ENCODE data around the gene MTRF1L.
"Not testable (repeated sequence)": the region's sequence is repeated elsewhere in the genome, so short reads cannot be mapped to it uniquely, and the experiment has no call there.

Gene MTRF1L

DNA sequence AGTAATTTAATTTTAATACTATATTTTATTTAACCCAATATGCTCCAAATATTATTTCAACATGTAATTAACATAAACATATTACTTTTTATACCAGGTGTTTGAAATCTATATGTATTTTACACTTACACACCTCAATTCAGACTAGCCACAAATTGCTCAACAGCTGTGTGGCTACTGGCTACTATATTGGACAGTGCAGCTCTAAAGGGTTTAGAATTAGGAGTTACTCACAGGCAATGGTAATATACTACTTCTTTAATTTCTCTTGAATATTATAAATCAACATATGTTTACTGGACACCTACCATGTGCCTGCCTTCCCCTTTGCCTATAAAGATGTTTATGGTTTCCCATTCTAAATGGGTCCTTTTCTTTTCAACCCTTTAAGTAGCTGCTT, 2.3 kb downstream of the MTRF1L start:
- Histone ChIP-seq H4K20me1 (ENCODE audit: insufficient read depth, low read length) (peaks cover 39% of the 10 kb centered on the region), H3K9ac (ENCODE audit: low read depth, low read length) (peak overlapping the region; percentile 73; the same call in 1 of the 2 replicates), H3K36me3 (ENCODE audit: insufficient read depth, low read length) (peaks cover 40% of the 10 kb centered on the region), H2AFZ (ENCODE audit: low read depth, low read length) (no peak overlapping the region), H3K4me2 (ENCODE audit: insufficient read depth, low read length) (peak overlapping the region; percentile 85), H3K4me3 (ENCODE audit: low read depth in 1 of 2, low read length in 2 of 2) (peak overlapping the region in 1 of 2 experiments; percentile 83; a peak in 2 of 4 replicates), H3K27me3 (ENCODE audit: insufficient read depth, low read length, poor library complexity) (no peaks in the 10 kb centered on the region), H3K9me3 (ENCODE audit: insufficient read depth, low read length, severe bottlenecking) (no peaks in the 10 kb centered on the region), H3K4me1 (ENCODE audit: insufficient read depth, low read length) (peaks cover 54% of the 10 kb centered on the region), H3K27ac (ENCODE audit: low read length) (no peak overlapping the region), H3K79me2 (ENCODE audit: insufficient read depth, low read length) (peaks cover 82% of the 10 kb centered on the region)
- no peak for ATAC-seq (ENCODE audit: insufficient read depth, low read depth)
- no peak for DNase-seq
- TF ChIP-seq, protein P1, sequence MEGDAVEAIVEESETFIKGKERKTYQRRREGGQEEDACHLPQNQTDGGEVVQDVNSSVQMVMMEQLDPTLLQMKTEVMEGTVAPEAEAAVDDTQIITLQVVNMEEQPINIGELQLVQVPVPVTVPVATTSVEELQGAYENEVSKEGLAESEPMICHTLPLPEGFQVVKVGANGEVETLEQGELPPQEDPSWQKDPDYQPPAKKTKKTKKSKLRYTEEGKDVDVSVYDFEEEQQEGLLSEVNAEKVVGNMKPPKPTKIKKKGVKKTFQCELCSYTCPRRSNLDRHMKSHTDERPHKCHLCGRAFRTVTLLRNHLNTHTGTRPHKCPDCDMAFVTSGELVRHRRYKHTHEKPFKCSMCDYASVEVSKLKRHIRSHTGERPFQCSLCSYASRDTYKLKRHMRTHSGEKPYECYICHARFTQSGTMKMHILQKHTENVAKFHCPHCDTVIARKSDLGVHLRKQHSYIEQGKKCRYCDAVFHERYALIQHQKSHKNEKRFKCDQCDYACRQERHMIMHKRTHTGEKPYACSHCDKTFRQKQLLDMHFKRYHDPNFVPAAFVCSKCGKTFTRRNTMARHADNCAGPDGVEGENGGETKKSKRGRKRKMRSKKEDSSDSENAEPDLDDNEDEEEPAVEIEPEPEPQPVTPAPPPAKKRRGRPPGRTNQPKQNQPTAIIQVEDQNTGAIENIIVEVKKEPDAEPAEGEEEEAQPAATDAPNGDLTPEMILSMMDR (IDR thresholded peaks at IDR 0.05; ENCODE audit: borderline replicate concordance, extremely low read depth, low read length, poor library complexity, severe bottlenecking) = no peak
- no peak for TF ChIP-seq EZH2 (IDR thresholded peaks at IDR 0.05; ENCODE audit: borderline replicate concordance, low read depth, low read length, severe bottlenecking)

DNA sequence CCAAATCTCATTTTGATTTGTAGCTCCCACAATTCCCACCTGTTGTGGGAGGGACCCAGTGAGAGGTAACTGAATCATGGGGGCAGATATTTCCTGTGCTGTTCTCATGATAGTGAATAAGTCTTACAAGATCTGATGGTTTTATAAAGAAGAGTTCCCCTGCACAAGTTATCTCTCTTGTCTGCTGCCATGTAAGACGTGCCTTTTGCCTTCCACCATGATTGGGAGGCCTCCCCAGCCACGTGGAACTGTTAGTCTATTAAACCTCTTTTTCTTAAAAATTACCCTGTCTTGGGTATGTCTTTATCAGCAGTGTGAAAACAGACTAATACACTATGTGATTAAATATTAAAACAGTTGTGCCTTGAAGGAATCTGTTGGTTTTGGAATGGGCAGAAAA, 3.0 kb downstream of the MTRF1L start:
- Histone ChIP-seq H3K4me2 (ENCODE audit: insufficient read depth, low read length) (peak overlapping the region; percentile 85; the same call in 1 of the 2 replicates), H3K4me3 (ENCODE audit: low read depth in 1 of 2, low read length in 2 of 2) (peak overlapping the region in 1 of 2 experiments; percentile 83; a peak in 1 of 4 replicates), H4K20me1 (ENCODE audit: insufficient read depth, low read length) (peaks cover 39% of the 10 kb centered on the region), H3K4me1 (ENCODE audit: insufficient read depth, low read length) (peaks cover 54% of the 10 kb centered on the region), H3K36me3 (ENCODE audit: insufficient read depth, low read length) (peaks cover 45% of the 10 kb centered on the region), H3K79me2 (ENCODE audit: insufficient read depth, low read length) (peaks cover 89% of the 10 kb centered on the region)
- not testable (repeated sequence) for ATAC-seq (ENCODE audit: insufficient read depth, low read depth); H3K9me3 ChIP-seq (ENCODE audit: insufficient read depth, low read length, severe bottlenecking); H3K27me3 ChIP-seq (ENCODE audit: insufficient read depth, low read length, poor library complexity); DNase-seq; H3K9ac ChIP-seq (ENCODE audit: low read depth, low read length); H3K27ac ChIP-seq (ENCODE audit: low read length); H2AFZ ChIP-seq (ENCODE audit: low read depth, low read length)

DNA sequence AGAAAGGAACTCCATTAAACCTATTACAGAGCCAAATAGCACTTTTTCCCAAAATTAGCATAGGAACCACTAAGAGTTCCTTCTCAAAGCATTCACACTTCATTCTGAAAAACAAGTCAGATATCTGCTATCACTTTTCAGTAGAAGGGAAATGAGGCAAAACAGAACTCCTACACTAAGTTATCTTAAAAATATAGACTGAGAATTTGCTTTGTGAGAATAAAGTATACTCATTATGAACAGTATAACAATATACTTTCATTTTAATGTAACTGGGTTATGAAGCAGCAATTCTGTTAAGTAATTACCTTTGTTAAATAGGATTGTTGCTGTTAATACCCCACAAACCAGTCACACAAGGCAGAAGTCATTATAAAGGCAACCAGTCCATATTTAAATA, 8.7 kb downstream of the MTRF1L start:
- no peaks in the 10 kb centered on the region for H3K9me3 ChIP-seq (ENCODE audit: insufficient read depth, low read length, severe bottlenecking)
- no peak overlapping the region for H3K4me3 ChIP-seq (ENCODE audit: low read depth in 1 of 2, low read length in 2 of 2)
- H3K9ac ChIP-seq (ENCODE audit: low read depth, low read length) = no peak overlapping the region
- H3K36me3 ChIP-seq (ENCODE audit: insufficient read depth, low read length) = peaks cover 75% of the 10 kb centered on the region
- TF ChIP-seq EZH2 (IDR thresholded peaks at IDR 0.05; ENCODE audit: borderline replicate concordance, low read depth, low read length, severe bottlenecking) = no peak
- TF ChIP-seq, protein P1 (IDR thresholded peaks at IDR 0.05; ENCODE audit: borderline replicate concordance, extremely low read depth, low read length, poor library complexity, severe bottlenecking) = no peak
- ATAC-seq (ENCODE audit: insufficient read depth, low read depth) (no peak), DNase-seq (no peak)
- no peaks in the 10 kb centered on the region for H3K27me3 ChIP-seq (ENCODE audit: insufficient read depth, low read length, poor library complexity)
- peaks cover 94% of the 10 kb centered on the region for H3K79me2 ChIP-seq (ENCODE audit: insufficient read depth, low read length)
- no peak overlapping the region for H3K27ac ChIP-seq (ENCODE audit: low read length)
- 0 out of 2 replicates have a peak overlapping the region, but pooled peaks have one; percentile 7 for H3K4me2 ChIP-seq (ENCODE audit: insufficient read depth, low read length)
- H2AFZ ChIP-seq (ENCODE audit: low read depth, low read length) = no peak overlapping the region
- peaks cover 43% of the 10 kb centered on the region; the same call in 1 of the 2 replicates for H4K20me1 ChIP-seq (ENCODE audit: insufficient read depth, low read length)
- peaks cover 21% of the 10 kb centered on the region; the same call in 1 of the 2 replicates for H3K4me1 ChIP-seq (ENCODE audit: insufficient read depth, low read length)

DNA sequence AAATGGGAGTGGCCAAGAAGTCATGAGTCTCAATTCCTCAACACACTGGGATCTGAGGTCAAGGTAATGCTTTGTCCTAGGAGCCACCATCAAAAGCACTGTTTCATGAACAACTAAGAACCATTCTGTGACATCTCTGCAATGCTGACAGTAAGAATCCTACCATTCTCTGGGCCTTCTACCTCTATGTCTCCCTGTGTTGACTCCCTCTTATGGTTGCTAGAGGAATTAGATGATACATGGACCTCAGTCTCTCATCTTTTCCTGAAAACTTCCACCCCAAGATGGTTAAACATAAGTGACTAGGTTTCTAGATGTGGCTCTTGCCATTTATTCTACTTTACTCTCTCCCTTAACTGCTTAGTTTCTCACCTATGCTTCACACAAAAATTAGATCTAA, 9.1 kb downstream of the MTRF1L start:
- peaks cover 43% of the 10 kb centered on the region; the same call in 1 of the 2 replicates for H4K20me1 ChIP-seq (ENCODE audit: insufficient read depth, low read length)
- ATAC-seq (ENCODE audit: insufficient read depth, low read depth) = peak; percentile 57; the same call in 2 of the 3 replicates
- TF ChIP-seq, protein P1 (IDR thresholded peaks at IDR 0.05; ENCODE audit: borderline replicate concordance, extremely low read depth, low read length, poor library complexity, severe bottlenecking) = peak; percentile 38
- no peak for TF ChIP-seq EZH2 (IDR thresholded peaks at IDR 0.05; ENCODE audit: borderline replicate concordance, low read depth, low read length, severe bottlenecking)
- H3K4me3 ChIP-seq (ENCODE audit: low read depth in 1 of 2, low read length in 2 of 2) = no peak overlapping the region
- H3K27ac ChIP-seq (ENCODE audit: low read length) = no peak overlapping the region
- peaks cover 92% of the 10 kb centered on the region for H3K79me2 ChIP-seq (ENCODE audit: insufficient read depth, low read length)
- H3K4me2 ChIP-seq (ENCODE audit: insufficient read depth, low read length) = 0 out of 2 replicates have a peak overlapping the region, but pooled peaks have one; percentile 7
- peaks cover 74% of the 10 kb centered on the region for H3K36me3 ChIP-seq (ENCODE audit: insufficient read depth, low read length)
- H3K27me3 ChIP-seq (ENCODE audit: insufficient read depth, low read length, poor library complexity) = no peaks in the 10 kb centered on the region
- DNase-seq = no peak
- no peaks in the 10 kb centered on the region for H3K9me3 ChIP-seq (ENCODE audit: insufficient read depth, low read length, severe bottlenecking)
- H3K4me1 ChIP-seq (ENCODE audit: insufficient read depth, low read length) = peaks cover 17% of the 10 kb centered on the region; the same call in 1 of the 2 replicates
- no peak overlapping the region for H2AFZ ChIP-seq (ENCODE audit: low read depth, low read length)
- no peak overlapping the region for H3K9ac ChIP-seq (ENCODE audit: low read depth, low read length)

All from DND-41 (cell line).